HFFc6 (cell line): ENCODE measurements around the gene HNMT. TPM values are rescaled to one million over a fixed set of nuclear protein-coding genes. Genes with fewer than 3 reads are reported as not detected.

Experiments
- DNase-seq: peaks from one replicate; pipeline ENCODE4 v3.0.0-alpha.2; 2018
- H3K27ac Mint-ChIP-seq: 2 replicates; pipeline ENCODE4 v1.8.0; 2020; ENCODE audit warnings: mild to moderate bottlenecking, mixed read lengths
- H3K27me3 Mint-ChIP-seq: 2 replicates; pipeline ENCODE4 v1.8.0; 2021; ENCODE audit warnings: mild to moderate bottlenecking, moderate library complexity, mixed read lengths; ENCODE audit not compliant: insufficient read depth
- H3K36me3 Mint-ChIP-seq: 2 replicates; pipeline ENCODE4 v1.8.0; 2021; ENCODE audit warnings: low read depth, mixed read lengths
- H3K4me1 Mint-ChIP-seq: 2 replicates; pipeline ENCODE4 v1.8.0; 2020; ENCODE audit warnings: low read depth, mixed read lengths
- H3K4me3 Mint-ChIP-seq: 2 replicates; pipeline ENCODE4 v1.8.0; 2020; ENCODE audit warnings: mild to moderate bottlenecking, moderate library complexity, mixed read lengths
- H3K9me3 Mint-ChIP-seq: 2 replicates; pipeline ENCODE4 v1.8.0; 2020; ENCODE audit warnings: mild to moderate bottlenecking, mixed read lengths
- CTCF ChIP-seq: fragments of 200-600 bp; sonication (generic); IDR thresholded peaks from 2 replicates; pipeline ENCODE4 v1.5.0; 2021; ENCODE audit warnings: antibody characterized with exemption, mild to moderate bottlenecking
- total RNA-seq, 6 experiments: library from RNA; stranded (reverse); fragmentation: NEBNext Ultra II Directional; extraction: Animal tissue kit (Norgen Biotek cat#: 25700); gene quantifications; 2 replicates in 1 of 6; 3 replicates in 5 of 6; pipeline ENCODE4 v1.2.3, GENCODE V29; 2021

The HNMT gene
- total RNA-seq, 6 experiments from 2014 or later: 0.36 to 1.2 (median 0.63) TPM

GRCh38 chr2:137937246-137937645 is 27.0 kb upstream of the HNMT start:
- H3K27ac Mint-ChIP-seq: no peak overlapping the region
- DNase-seq: no peak
- H3K4me3 Mint-ChIP-seq: no peak overlapping the region
- TF ChIP-seq CTCF: no peak
- no peaks in the 10 kb centered on the region for H3K36me3 Mint-ChIP-seq
- no peaks in the 10 kb centered on the region for H3K4me1 Mint-ChIP-seq
- H3K27me3 Mint-ChIP-seq: peaks cover 20% of the 10 kb centered on the region; the same call in 1 of the 2 replicates
- H3K9me3 Mint-ChIP-seq: peaks cover 4% of the 10 kb centered on the region; the same call in 1 of the 2 replicates

- DNase-seq: no peak
- Mint-ChIP-seq H3K36me3 (no peaks in the 10 kb centered on the region), H3K27me3 (peaks cover 22% of the 10 kb centered on the region; the same call in 1 of the 2 replicates), H3K9me3 (peaks cover 4% of the 10 kb centered on the region; the same call in 1 of the 2 replicates), H3K4me3 (no peak overlapping the region), H3K4me1 (no peaks in the 10 kb centered on the region), H3K27ac (no peak overlapping the region)
- TF ChIP-seq CTCF: no peak
Measured at GRCh38 chr2:137937778-137938177, 26.5 kb upstream of the HNMT start.

GRCh38 chr2:137938204-137938603 is 26.1 kb upstream of the HNMT start:
- Mint-ChIP-seq H3K36me3 (no peaks in the 10 kb centered on the region), H3K4me1 (no peaks in the 10 kb centered on the region), H3K4me3 (no peak overlapping the region), H3K27ac (no peak overlapping the region), H3K9me3 (peaks cover 1% of the 10 kb centered on the region; the same call in 1 of the 2 replicates), H3K27me3 (peaks cover 19% of the 10 kb centered on the region; the same call in 1 of the 2 replicates)
- no peak for TF ChIP-seq CTCF
- DNase-seq: no peak

- Mint-ChIP-seq H3K4me3 (no peak overlapping the region), H3K27ac (no peak overlapping the region), H3K36me3 (no peaks in the 10 kb centered on the region), H3K9me3 (no peaks in the 10 kb centered on the region; the same call in 1 of the 2 replicates), H3K4me1 (no peaks in the 10 kb centered on the region), H3K27me3 (peaks cover 18% of the 10 kb centered on the region; the same call in 1 of the 2 replicates)
- no peak for TF ChIP-seq CTCF
- no peak for DNase-seq
Measured at GRCh38 chr2:137939026-137939425, 25.2 kb upstream of the HNMT start.

- Mint-ChIP-seq H3K4me3 (no peak overlapping the region), H3K4me1 (no peaks in the 10 kb centered on the region), H3K36me3 (no peaks in the 10 kb centered on the region), H3K27ac (no peak overlapping the region), H3K27me3 (peaks cover 18% of the 10 kb centered on the region), H3K9me3 (no peaks in the 10 kb centered on the region)
- no peak for DNase-seq
- TF ChIP-seq CTCF: no peak
Measured at GRCh38 chr2:137940154-137940553, 24.1 kb upstream of the HNMT start.
